Stimulated activated CD8-positive, alpha-beta memory T cell treated with anti-CD3 and anti-CD28 coated beads, Interleukin-4, amount 100 ng/mL, for 1 hour (primary cell): ENCODE measurements around the gene SMARCA5.
A peak's percentile ranks its signal among the peaks of the same experiment; 100 is the strongest.

ENCODE experiments used
- DNase-seq, 2 donors: peaks; one replicate each; pipeline ENCODE4 v3.0.0-alpha.2; 2020; ENCODE audit warnings: low read depth in 2 of 2, low spot score in 1 of 2

Gene SMARCA5

DNA sequence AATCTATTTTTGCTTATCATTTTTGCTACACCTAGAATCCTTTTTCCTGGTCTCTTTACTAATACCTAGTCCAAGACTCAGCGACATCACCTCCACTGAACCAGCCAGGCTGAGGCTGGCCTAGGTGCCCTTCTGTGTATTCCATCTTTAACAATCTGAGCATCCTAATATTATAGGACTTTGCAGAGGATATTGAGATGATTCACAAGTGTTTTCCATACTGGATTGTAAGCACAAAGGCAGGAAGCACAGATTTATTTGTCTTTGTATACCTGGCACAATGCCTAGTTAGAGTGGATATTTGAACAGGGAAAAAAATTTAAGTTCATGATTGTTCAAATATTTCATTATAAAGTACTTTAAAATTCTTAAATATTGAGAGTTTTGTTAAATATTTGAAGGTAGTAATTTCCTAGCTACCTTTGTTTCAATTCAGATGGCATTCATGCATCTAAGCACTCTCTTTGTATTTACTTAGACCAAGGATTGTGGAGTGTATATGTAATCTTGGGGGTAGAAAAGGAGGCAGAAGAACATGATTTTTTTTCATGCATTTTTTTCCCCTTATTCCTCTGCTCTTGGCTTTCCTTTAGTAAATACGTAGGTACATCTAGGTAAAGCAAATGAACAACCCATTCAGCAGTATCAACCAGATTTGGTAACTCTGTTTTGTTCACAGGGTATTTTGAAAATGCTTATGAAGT, 18.4 kb downstream of the SMARCA5 start:
- DNase-seq = no peak

DNA sequence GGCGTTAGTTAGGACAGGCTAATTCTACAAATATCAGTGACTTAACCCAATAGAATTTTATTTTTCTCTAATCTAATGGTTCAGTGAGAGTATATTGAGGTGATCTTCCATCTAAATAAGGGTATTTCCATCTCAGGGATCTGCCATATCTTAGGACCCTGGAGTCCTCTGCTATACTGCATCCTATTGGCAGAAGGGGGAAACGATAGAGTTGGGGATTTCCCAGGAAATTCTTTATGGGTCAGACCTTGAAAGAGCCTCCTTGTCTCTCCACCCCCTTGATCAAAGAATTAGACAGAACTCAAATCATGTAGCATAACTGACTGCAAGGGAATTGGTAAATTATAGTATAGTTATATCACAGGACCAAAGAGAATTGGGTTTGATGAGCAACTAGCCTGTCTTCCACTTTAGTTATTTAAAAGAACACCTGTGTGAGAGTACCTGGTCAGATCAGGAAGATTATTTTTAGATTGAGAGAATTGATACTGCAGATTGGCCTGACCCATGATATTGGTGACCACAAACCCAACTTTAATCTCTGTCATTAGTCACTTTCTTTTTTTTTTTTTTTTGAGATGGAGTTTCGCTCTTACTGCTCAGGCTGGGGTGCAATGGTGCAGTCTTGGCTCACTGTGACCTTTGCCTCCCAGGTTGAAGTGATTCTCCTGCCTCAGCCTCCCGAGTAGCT, 25.6 kb downstream of the SMARCA5 start:
- DNase-seq = no peak

GRCh38 chr4:143539670-143540023, 26.1 kb downstream of the SMARCA5 start:
- no peak for DNase-seq

DNA sequence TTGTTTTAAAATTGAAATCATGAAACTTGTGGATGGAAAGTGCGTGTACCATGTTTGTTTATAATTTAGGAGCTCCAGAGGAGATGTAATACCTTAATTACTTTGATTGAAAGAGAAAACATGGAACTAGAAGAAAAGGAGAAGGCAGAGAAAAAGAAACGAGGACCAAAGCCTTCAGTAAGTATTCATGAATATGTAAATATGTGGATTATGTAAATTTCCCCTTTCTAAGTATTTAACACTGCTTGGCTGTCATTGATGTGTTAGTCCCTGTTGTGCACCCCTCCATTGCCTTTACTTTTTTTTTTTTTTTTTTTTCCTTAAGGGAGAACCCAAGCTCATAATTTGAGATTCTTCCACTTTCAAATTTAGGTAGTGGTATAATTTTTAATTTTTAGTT, 36.4 kb downstream of the SMARCA5 start:
- DNase-seq = no peak

- no peak for DNase-seq
Observed at GRCh38 chr4:143554728-143555597, 41.5 kb downstream of the SMARCA5 start.

- no peak for DNase-seq
Observed at GRCh38 chr4:143555676-143556075, 42.2 kb downstream of the SMARCA5 start.

DNA sequence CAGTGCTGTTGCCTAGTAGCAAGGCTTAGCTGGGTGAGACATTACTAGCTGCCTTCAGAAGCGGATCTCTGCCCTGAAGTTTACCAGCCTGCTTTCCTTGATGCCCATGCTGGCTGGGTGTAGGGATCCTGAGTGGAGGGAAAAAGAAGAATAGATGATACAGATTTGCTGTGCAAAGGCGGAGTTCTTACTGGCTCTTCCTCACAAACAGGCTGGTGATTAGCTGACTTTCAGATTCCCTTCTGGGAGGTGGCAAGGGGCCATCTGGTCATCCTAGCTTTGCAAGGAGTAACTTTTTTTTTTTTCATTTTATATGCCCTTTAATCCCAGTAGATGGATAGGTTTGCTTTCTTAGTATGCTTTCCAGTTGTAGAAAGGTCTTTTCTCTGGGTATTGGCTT, 44.8 kb downstream of the SMARCA5 start:
- no peak for DNase-seq

DNA sequence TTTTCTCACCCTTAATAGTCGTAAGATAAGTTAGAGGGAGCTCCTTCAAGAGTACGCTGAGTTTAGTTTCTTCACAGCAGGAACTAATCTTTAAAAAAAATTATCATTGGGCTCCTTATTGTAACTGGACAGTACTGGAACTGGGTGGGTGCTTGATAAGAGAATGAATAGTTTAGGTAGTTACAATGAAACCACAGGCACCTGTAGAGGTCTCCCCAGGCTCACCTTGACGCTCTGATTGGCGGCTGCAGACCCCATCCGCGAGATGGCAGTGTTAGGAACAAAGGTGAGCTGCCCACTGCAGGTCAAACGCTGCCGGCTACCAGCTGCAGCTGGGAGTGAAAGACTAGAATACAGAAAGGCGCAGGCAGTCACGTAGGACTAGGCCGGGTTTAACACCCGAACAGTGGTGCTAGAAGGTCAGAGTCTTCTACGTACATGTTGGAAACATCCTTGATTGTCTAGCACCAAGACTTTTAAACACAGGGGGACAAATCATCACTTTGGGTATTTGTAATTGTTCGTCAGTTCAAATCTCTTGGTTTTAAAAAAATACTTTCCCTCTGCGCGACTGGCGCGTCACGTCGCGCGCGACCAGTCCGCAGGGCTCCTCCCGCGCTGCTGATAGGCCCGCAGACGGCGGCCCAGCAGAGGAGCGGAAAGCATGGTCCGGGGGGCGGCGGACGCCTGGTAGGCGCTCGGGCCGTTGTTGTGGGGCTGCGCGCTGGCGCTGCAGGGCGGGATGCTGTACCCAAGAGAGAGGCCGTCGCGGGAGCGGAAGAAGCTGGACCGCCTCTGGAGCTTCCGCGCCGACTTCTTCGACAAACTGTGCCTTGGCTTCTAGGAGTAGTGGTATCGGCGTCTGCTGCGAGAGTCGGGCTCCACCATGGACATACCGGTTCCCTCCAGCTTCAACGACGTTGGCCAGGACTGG, 45.6 kb downstream of the SMARCA5 start:
- peak; percentile 22 to 55 for DNase-seq

DNA sequence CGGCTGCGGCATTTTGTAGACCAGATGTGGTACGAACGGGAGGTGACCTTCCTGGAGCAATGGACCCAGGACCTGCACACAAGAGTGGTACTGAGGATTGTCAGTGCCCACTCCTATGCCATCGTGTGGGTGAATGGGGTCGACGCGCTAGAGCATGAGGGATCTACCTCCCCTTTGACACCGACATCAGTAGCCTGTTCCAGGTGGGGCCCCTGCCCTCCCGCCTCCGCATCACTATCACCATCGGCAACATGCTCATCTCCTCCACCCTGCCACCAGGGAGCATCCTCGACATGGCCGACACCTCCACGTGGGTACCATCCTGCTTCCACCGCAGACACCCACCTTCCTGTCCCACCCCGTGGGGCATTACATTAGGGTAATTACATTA, 46.2 kb downstream of the SMARCA5 start:
- DNase-seq = no peak

DNA sequence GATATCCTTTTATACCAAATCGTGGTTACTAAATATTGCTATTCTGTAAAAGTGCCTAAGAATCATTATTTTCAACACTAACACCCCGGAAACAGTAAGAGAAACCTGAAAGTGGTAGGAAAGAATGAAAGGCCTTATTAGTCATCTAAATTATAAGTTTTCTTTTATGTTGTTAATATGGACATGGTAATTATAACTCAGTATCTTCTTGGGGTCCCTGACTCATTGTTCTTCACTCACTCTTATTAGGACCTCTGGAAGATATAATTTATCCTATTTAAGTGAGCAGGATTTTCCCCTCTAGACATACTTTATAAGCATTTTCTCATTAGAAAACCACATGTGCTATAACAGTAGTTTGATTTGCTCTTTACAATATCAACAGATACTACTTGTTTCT, 51.0 kb downstream of the SMARCA5 start:
- no peak for DNase-seq

- no peak for DNase-seq
Observed at GRCh38 chr4:143575331-143575730, 61.8 kb downstream of the SMARCA5 start.

GRCh38 chr4:143581331-143581946, 67.9 kb downstream of the SMARCA5 start:
- no peak for DNase-seq

GRCh38 chr4:143585548-143585947, 72.0 kb downstream of the SMARCA5 start:
- DNase-seq = no peak

DNA sequence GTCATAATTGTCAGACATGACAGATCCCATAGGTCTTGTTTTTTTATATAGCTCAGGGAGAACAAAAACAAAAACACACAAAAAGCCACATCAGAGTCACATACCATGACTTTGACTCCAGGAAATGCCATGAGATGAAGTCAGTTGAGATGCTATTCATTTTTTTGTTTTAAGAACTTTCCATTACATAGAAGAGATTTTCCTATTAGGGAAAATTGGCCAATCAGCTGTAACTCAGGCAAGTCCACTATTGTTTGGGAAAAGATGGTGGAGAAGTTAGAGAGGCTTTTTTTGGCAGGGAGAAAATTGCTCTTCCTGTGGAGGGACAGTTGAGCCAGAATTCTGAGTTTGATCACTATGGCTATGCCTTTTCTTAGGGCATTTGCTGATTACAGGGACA, 72.6 kb downstream of the SMARCA5 start:
- DNase-seq = no peak

DNA sequence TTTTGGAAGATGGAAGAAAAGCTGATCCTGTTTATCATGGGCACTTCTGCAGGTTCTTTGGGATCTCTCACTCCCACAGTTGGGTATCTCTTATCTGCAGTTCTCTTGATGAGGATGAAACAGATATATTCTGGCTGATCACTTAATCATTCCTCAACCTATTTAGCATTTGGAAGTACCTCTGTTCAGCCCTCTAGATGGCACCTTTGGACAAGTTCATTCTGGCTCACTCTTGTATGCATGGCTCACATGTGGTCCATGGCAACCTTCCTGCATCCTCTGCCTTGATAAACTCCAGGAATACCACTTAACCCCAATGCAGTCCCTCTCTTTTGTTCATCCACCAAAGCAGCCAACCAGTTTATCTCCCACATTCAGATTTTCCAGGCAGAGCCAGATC, 74.2 kb downstream of the SMARCA5 start:
- DNase-seq = no peak

- no peak for DNase-seq
Observed at GRCh38 chr4:143597276-143597675, 83.8 kb downstream of the SMARCA5 start.

DNA sequence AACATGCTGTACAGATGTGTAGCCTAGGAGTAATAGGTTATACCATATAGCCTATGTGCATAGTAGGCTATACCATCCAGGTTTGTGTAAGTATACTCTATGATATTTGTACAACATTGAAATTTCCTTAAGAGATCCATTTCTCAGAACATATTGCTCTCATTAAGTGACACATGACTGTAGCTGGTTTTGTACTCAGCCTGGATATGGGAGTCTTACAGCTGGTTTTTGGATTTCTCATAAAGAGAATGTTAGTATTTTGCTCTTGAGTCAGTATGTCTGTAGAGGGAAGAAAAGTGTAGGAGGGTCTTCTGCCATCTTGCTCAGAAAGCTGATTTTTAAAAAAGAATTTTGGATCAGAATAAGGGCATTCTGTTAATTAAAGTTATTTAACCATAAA, 85.3 kb downstream of the SMARCA5 start:
- no peak for DNase-seq

GRCh38 chr4:143599827-143600226, 86.3 kb downstream of the SMARCA5 start:
- no peak for DNase-seq

GRCh38 chr4:143606480-143606879, 93.0 kb downstream of the SMARCA5 start:
- DNase-seq = no peak
